ENCODE measurements around the gene PYGB.
"Not testable (repeated sequence)": the region's sequence is repeated elsewhere in the genome, so short reads cannot be mapped to it uniquely, and the experiment has no call there.

PYGB gene

GRCh38 chr20:25309395-25310267, 61.7 kb downstream of the PYGB start:
- in situ Hi-C loops (cut with MboI; ENCODE audit: low pct_unique_long_range_greater_than_20kb, low sequenced_read_pairs, unreplicated experiment): no loop called here
- TF ChIP-seq CTCF (IDR thresholded peaks at IDR 0.05; ENCODE audit: extremely low read depth, insufficient read depth, missing control alignments): no peak
- peak; percentile 19 for DNase-seq (ENCODE audit: low spot score)

GRCh38 chr20:25310268-25310920, 62.5 kb downstream of the PYGB start:
- peak; percentile 85 for DNase-seq (ENCODE audit: low spot score)
- in situ Hi-C loops (cut with MboI; ENCODE audit: low pct_unique_long_range_greater_than_20kb, low sequenced_read_pairs, unreplicated experiment): no loop called here
- TF ChIP-seq CTCF (IDR thresholded peaks at IDR 0.05; ENCODE audit: extremely low read depth, insufficient read depth, missing control alignments): peak; percentile 79

- no peak for TF ChIP-seq CTCF (IDR thresholded peaks at IDR 0.05; ENCODE audit: extremely low read depth, insufficient read depth, missing control alignments)
- in situ Hi-C loops (cut with MboI; ENCODE audit: low pct_unique_long_range_greater_than_20kb, low sequenced_read_pairs, unreplicated experiment): no loop called here
- DNase-seq (ENCODE audit: low spot score): peak; percentile 22
Measured at GRCh38 chr20:25310921-25311728, 63.2 kb downstream of the PYGB start.

GRCh38 chr20:25312716-25313115, 64.8 kb downstream of the PYGB start:
- in situ Hi-C loops (cut with MboI; ENCODE audit: low pct_unique_long_range_greater_than_20kb, low sequenced_read_pairs, unreplicated experiment); DNase-seq (ENCODE audit: low spot score): not testable (repeated sequence)

- peak; percentile 30 for DNase-seq (ENCODE audit: low spot score)
- in situ Hi-C loops (cut with MboI; ENCODE audit: low pct_unique_long_range_greater_than_20kb, low sequenced_read_pairs, unreplicated experiment): no loop called here
- no peak for TF ChIP-seq CTCF (IDR thresholded peaks at IDR 0.05; ENCODE audit: extremely low read depth, insufficient read depth, missing control alignments)
Measured at GRCh38 chr20:25313593-25313992, 65.7 kb downstream of the PYGB start.

- in situ Hi-C loops (cut with MboI; ENCODE audit: low pct_unique_long_range_greater_than_20kb, low sequenced_read_pairs, unreplicated experiment): no loop called here
- no peak for TF ChIP-seq CTCF (IDR thresholded peaks at IDR 0.05; ENCODE audit: extremely low read depth, insufficient read depth, missing control alignments)
- DNase-seq (ENCODE audit: low spot score): no peak
Measured at GRCh38 chr20:25314497-25315417, 66.9 kb downstream of the PYGB start.
